Activated T-cell treated with anti-CD3 and anti-CD28 coated beads, Interleukin-2, amount 50 U/mL, for 24 hours (primary cell): Measurements from ENCODE around the gene ABHD17A.
"Not testable (repeated sequence)": the region's sequence is repeated elsewhere in the genome, so short reads cannot be mapped to it uniquely, and the experiment has no call there.

Experiments used
- DNase-seq: peaks from one replicate; pipeline ENCODE4 v3.0.0-alpha.2; 2020
- H3K27ac Mint-ChIP-seq: 2 replicates; pipeline ENCODE4 v1.8.0; 2020; ENCODE audit warnings: mild to moderate bottlenecking, mixed read lengths
- H3K27me3 Mint-ChIP-seq: 2 replicates; pipeline ENCODE4 v1.8.0; 2020; ENCODE audit warnings: mixed read lengths
- H3K36me3 Mint-ChIP-seq: 2 replicates; pipeline ENCODE4 v1.8.0; 2020; ENCODE audit warnings: low read depth, mixed read lengths
- H3K4me1 Mint-ChIP-seq: 2 replicates; pipeline ENCODE4 v1.8.0; 2020; ENCODE audit warnings: low read depth, mixed read lengths
- H3K4me3 Mint-ChIP-seq: 2 replicates; pipeline ENCODE4 v1.8.0; 2020; ENCODE audit warnings: mild to moderate bottlenecking, moderate library complexity, mixed read lengths
- H3K9me3 Mint-ChIP-seq: 2 replicates; pipeline ENCODE4 v1.8.0; 2020; ENCODE audit warnings: mixed read lengths

ABHD17A gene

DNA sequence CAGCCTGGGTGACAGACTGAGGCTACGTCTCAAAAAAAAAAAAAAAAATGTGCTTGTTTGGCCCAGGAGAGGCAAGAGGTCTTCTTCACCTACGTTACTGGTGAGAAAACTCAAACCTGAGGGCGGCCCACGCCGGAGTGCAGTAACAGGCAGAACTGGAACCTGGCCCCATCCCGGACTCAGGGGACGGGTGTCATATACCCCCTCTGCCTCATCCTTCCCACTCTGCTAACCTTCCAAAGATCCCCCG lies 19.5 kb upstream of the ABHD17A start:
- DNase-seq = no peak
- Mint-ChIP-seq H3K27me3 (no peaks in the 10 kb centered on the region), H3K4me3 (peak overlapping the region; percentile 89), H3K9me3 (no peaks in the 10 kb centered on the region), H3K27ac (peak overlapping the region; percentile 87), H3K36me3 (peaks cover 18% of the 10 kb centered on the region), H3K4me1 (peaks cover 51% of the 10 kb centered on the region)

DNA sequence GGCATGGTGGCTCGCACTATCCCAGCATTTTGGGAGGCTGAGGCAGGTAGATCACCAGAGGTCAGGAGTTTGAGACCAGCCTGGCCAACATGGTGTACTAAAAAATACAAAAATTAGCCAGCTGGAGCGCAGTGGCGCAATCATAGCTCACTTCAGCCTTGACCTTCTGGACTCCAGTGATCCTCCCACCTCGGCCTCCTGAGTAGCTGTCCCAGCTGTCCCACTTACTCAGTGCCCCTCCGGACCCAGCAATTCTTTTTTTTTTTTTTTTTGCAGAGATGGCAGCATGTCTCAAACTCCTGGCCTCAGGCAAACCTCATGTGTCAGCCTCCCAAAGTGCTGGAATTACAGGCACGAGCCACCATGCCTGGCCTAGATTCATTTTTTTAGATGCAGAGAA lies 17.6 kb upstream of the ABHD17A start:
- H3K9me3 Mint-ChIP-seq = no peaks in the 10 kb centered on the region
- H3K4me3 Mint-ChIP-seq = no peak overlapping the region
- peaks cover 35% of the 10 kb centered on the region for H3K4me1 Mint-ChIP-seq
- peaks cover 10% of the 10 kb centered on the region for H3K36me3 Mint-ChIP-seq
- DNase-seq = no peak
- no peaks in the 10 kb centered on the region for H3K27me3 Mint-ChIP-seq
- peak overlapping the region; percentile 78 for H3K27ac Mint-ChIP-seq

DNA sequence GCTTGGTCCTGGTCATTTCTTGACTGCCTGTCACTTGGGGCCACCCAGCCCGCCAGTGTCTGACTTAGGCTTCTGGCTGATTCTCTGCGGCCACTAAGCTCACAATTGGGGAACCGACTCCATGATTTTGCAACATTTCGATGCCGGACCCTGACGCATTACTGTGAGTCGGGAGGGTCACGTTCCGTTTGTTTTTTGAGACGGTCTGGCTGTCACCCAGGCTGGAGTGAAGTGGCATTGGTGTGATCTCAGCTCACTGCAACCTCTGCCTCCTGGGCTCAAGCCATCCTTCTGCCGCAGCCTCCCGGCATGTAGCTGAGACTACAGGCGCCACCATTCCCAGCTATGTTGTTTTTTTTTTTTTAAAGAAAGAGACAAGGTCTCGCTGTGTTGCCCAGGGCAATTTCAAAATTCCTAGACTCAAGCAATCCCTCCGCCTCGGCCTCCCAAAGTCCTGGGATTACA lies 16.7 kb upstream of the ABHD17A start:
- peaks cover 37% of the 10 kb centered on the region for H3K4me1 Mint-ChIP-seq
- H3K9me3 Mint-ChIP-seq = no peaks in the 10 kb centered on the region
- no peak for DNase-seq
- peaks cover 7% of the 10 kb centered on the region for H3K36me3 Mint-ChIP-seq
- no peak overlapping the region for H3K27ac Mint-ChIP-seq
- H3K27me3 Mint-ChIP-seq = no peaks in the 10 kb centered on the region
- H3K4me3 Mint-ChIP-seq = no peak overlapping the region

DNA sequence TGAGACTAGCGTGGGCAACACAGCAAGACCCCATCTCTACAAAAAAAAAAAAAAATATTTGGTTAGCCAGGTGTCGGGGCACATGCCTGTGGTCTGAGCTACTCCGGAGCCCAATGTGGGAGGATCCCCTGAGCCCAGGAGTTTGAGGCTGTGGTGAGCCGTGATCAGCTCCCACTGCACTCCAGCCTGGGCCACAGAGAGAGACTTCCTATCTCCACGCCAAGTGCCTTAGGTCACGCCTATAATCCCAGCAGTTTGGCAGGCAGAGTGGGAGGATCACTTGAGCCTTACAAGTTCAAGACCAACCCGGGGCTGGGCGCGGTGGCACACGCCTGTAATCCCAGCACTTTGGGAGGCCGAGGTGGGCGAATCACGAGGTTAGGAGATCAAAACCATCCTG lies 11.2 kb upstream of the ABHD17A start:
- Mint-ChIP-seq H3K4me3 (peak overlapping the region; percentile 82), H3K36me3 (no peaks in the 10 kb centered on the region), H3K9me3 (no peaks in the 10 kb centered on the region), H3K4me1 (peaks cover 32% of the 10 kb centered on the region), H3K27me3 (no peaks in the 10 kb centered on the region), H3K27ac (peak overlapping the region; percentile 97)
- no peak for DNase-seq

- H3K27ac Mint-ChIP-seq = no peak overlapping the region
- H3K27me3 Mint-ChIP-seq = no peaks in the 10 kb centered on the region
- peaks cover 33% of the 10 kb centered on the region for H3K4me1 Mint-ChIP-seq
- no peak overlapping the region for H3K4me3 Mint-ChIP-seq
- H3K9me3 Mint-ChIP-seq = no peaks in the 10 kb centered on the region
- no peak for DNase-seq
- no peaks in the 10 kb centered on the region for H3K36me3 Mint-ChIP-seq
Measured at GRCh38 chr19:1893791-1894190, 8.5 kb upstream of the ABHD17A start.

DNA sequence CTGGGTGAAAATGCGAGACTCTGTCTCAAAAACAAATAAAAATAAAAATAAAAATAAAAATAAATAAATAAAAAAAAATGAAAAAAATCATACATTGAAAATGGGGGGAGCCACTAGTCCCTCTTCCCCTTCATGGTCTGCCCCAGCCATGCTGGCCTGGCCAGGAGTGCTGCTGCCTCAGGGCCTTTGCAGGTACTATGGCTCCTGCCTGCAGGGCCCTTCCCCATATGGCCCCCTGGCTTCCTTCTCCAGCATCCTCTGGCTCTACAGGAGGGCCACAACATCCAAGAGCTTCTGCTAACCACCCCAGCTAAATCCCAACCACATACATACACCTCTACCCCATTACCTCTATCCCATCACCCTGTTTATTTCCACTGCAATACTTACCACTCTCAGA lies 4.6 kb upstream of the ABHD17A start:
- Mint-ChIP-seq H3K36me3 (peaks cover under 1% of the 10 kb centered on the region), H3K27me3 (no peaks in the 10 kb centered on the region), H3K4me1 (peaks cover 6% of the 10 kb centered on the region), H3K4me3 (no peak overlapping the region), H3K9me3 (no peaks in the 10 kb centered on the region), H3K27ac (peak overlapping the region; percentile 22)
- no peak for DNase-seq

- Mint-ChIP-seq H3K36me3 (peaks cover 16% of the 10 kb centered on the region), H3K9me3 (no peaks in the 10 kb centered on the region), H3K27me3 (no peaks in the 10 kb centered on the region), H3K4me3 (no peak overlapping the region), H3K27ac (no peak overlapping the region), H3K4me1 (peaks cover 10% of the 10 kb centered on the region)
- DNase-seq = no peak
Measured at GRCh38 chr19:1888385-1888784, 3.1 kb upstream of the ABHD17A start.

DNA sequence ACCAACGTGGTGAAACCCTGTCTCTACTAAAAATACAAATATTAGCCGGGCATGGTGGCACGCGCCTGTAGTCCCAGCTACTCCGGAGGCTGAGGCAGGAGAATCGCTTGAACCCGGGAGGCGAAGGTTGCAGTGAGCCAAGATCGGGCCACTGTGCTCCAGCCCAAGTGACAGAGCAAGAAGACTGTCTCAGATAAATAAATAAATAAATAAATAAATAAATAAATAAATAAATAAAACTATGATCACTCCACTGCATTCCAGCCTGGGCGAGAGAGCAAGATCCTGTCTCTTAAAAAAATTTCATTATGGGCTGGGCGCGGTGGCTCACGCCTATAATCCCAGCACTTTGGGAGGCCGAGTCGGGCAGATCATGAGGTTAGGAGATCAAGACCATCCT lies 1.1 kb upstream of the ABHD17A start:
- not testable (repeated sequence) for DNase-seq, H3K4me3 Mint-ChIP-seq, H3K9me3 Mint-ChIP-seq, H3K27me3 Mint-ChIP-seq, H3K27ac Mint-ChIP-seq
- H3K4me1 Mint-ChIP-seq = peaks cover 24% of the 10 kb centered on the region
- peaks cover 31% of the 10 kb centered on the region for H3K36me3 Mint-ChIP-seq

DNA sequence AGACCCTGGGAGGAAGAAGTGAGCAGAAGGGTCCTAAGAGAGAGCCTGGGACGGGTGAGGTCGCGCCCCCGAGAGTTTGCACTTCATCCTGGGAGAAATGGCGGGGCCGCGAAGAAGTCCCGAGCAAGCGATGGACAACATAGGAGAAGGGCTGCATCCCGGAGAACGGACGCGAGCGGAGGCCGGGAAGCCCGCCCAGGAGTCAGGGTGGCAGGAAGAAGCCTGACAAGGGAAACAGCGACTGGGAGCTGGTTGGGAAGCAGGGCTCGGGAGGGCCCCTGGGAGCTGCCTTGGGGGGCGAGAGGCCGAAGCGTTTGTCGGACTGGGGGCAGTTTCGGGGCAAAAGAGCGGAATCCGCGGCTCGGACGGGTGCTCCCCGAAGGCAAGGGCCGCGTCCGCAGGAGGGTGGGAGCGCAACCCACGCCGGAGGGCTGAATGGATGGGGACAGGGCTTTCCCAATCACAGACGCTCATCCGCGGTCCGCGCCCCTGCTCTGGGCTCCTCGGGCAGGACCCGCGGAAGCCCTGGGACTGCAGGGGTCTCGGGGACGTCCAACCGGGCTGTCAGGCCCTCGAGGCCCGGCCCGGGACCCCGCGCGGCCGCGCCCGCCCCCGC lies 469 bp downstream of the ABHD17A start:
- Mint-ChIP-seq H3K4me3 (peak overlapping the region; percentile 94), H3K9me3 (no peaks in the 10 kb centered on the region), H3K36me3 (peaks cover 42% of the 10 kb centered on the region), H3K4me1 (peaks cover 34% of the 10 kb centered on the region), H3K27me3 (no peaks in the 10 kb centered on the region), H3K27ac (peak overlapping the region; percentile 96)
- no peak for DNase-seq

- Mint-ChIP-seq H3K27ac (peak overlapping the region; percentile 96), H3K4me1 (peaks cover 35% of the 10 kb centered on the region), H3K4me3 (peak overlapping the region; percentile 94), H3K36me3 (peaks cover 43% of the 10 kb centered on the region), H3K9me3 (no peaks in the 10 kb centered on the region), H3K27me3 (no peaks in the 10 kb centered on the region)
- peak; percentile 73 for DNase-seq
Measured at GRCh38 chr19:1884291-1884718, 991 bp downstream of the ABHD17A start.

GRCh38 chr19:1883784-1884183 lies 1.5 kb downstream of the ABHD17A start:
- no peaks in the 10 kb centered on the region for H3K27me3 Mint-ChIP-seq
- no peak for DNase-seq
- H3K4me3 Mint-ChIP-seq = peak overlapping the region; percentile 94
- peaks cover 43% of the 10 kb centered on the region for H3K36me3 Mint-ChIP-seq
- peaks cover 35% of the 10 kb centered on the region for H3K4me1 Mint-ChIP-seq
- peak overlapping the region; percentile 96 for H3K27ac Mint-ChIP-seq
- H3K9me3 Mint-ChIP-seq = no peaks in the 10 kb centered on the region

- Mint-ChIP-seq H3K9me3 (no peaks in the 10 kb centered on the region), H3K4me3 (peak overlapping the region; percentile 94), H3K4me1 (peaks cover 35% of the 10 kb centered on the region), H3K27me3 (no peaks in the 10 kb centered on the region), H3K36me3 (peaks cover 48% of the 10 kb centered on the region), H3K27ac (peak overlapping the region; percentile 96)
- no peak for DNase-seq
Measured at GRCh38 chr19:1882786-1883692, 2.3 kb downstream of the ABHD17A start.

DNA sequence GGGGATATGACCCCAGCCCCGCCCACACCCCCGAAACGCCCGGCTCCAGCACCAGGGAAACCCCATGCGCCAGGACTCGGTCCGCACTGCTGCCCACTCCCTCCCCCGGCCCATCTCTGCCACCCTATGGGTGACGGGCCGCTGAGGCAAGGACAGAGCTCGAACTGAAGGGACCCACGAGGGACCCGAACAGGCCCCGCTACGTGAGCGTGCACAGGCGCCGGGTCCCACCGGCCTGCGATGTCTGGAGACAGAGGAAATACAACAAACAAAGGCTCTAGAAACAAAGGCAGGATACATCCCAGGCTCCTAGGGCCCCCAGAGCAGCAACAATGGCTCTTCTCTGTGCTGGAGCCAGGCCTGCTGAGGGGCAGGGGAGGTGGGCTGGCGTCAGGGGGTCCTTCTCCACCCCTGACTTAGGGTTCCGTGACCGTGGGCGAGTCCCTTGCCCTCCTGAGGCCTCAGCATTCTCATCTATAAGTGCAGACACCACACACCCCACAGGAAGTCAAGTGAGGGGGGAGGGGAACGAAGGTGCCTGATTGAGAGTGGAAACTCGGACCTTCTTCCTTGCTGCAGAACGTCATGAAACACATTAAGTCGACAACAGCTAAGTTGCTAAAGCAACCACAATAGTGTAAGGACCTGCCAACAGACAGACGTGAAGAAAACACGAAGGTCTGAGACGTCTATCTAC lies 3.1 kb downstream of the ABHD17A start:
- Mint-ChIP-seq H3K27me3 (no peaks in the 10 kb centered on the region), H3K4me1 (peaks cover 35% of the 10 kb centered on the region), H3K9me3 (no peaks in the 10 kb centered on the region), H3K27ac (peak overlapping the region; percentile 96), H3K36me3 (peaks cover 48% of the 10 kb centered on the region), H3K4me3 (peak overlapping the region; percentile 94)
- DNase-seq = peak; percentile 73

DNA sequence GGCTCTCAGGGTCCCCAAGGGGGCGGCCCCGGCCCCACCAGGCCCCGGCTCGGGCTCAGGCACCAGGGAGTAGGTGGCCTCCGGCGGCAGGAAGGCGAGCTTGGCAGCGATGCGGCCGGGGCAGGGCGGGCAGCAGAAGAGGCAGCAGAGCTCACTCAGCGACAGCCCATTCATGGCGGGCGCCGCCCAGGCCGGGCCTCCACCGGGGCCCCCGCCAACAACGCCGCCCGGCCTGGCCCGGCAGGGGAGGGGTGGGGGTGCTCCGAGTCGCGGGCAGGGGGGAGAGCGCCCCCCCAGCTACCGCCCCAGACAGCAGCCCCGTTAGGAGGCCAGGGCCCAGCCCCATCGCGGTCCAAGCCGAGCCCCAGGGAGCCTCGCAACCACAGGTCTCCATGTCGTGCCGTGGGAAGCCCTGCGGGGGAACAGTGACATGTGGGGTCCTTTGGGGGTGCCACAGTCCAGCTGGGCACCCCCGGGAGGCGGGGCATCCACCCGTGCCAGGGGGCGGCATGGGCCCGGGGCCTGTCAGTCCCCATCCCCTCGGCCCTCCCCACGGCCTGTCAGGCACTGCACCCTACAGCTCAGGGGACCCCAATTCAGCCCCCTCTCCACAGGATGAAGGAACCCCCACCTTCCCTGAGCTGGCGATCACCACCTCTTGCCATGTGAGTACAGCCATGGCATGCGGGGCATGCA lies 3.8 kb downstream of the ABHD17A start:
- not testable (repeated sequence) for DNase-seq, H3K27me3 Mint-ChIP-seq, H3K9me3 Mint-ChIP-seq
- peaks cover 37% of the 10 kb centered on the region for H3K4me1 Mint-ChIP-seq
- H3K4me3 Mint-ChIP-seq = peak overlapping the region; percentile 94
- H3K36me3 Mint-ChIP-seq = peaks cover 50% of the 10 kb centered on the region
- H3K27ac Mint-ChIP-seq = peak overlapping the region; percentile 96
